Fibroblast of lung (primary cell): ENCODE results near the gene PLD5. TPM values are rescaled to one million over a fixed set of nuclear protein-coding genes. Genes with fewer than 3 reads are reported as not detected.
"Not testable (repeated sequence)": the region's sequence is repeated elsewhere in the genome, so short reads cannot be mapped to it uniquely, and the experiment has no call there.

Experiments
- DNase-seq, 2 donors: peaks; one replicate each; pipeline versions ENCODE4 v3.0.0 to v3.0.0-alpha.2; 2010; ENCODE audit warnings: low read depth in 2 of 2
- H2AFZ ChIP-seq: 2 replicates; pipeline ENCODE4 v1.5.1; 2012; ENCODE audit warnings: low read length, control low read depth, inconsistent platforms
- H3K27ac ChIP-seq: 2 replicates; pipeline ENCODE4 v1.5.1; 2011; ENCODE audit warnings: low read length, control low read depth; ENCODE audit not compliant: insufficient read depth
- H3K27me3 ChIP-seq: 2 replicates; pipeline ENCODE4 v1.5.1; 2011; ENCODE audit warnings: mild to moderate bottlenecking, low read length; ENCODE audit not compliant: control insufficient read depth, insufficient read depth
- H3K36me3 ChIP-seq: 2 replicates; pipeline ENCODE4 v1.5.1; 2011; ENCODE audit warnings: low read length; ENCODE audit not compliant: control insufficient read depth, insufficient read depth
- H3K4me1 ChIP-seq: 2 replicates; pipeline ENCODE4 v1.5.1; 2011; ENCODE audit warnings: low read length; ENCODE audit not compliant: control insufficient read depth, insufficient read depth; ENCODE audit errors: extremely low read depth
- H3K4me2 ChIP-seq: 2 replicates; pipeline ENCODE4 v1.5.1; 2011; ENCODE audit warnings: low read length, control low read depth; ENCODE audit not compliant: insufficient read depth; ENCODE audit errors: extremely low read depth
- H3K4me3 ChIP-seq, 4 experiments: fragments of 200-600 bp in 1 of 4; sonication (generic) in 1 of 4; replicated peaks in 1 of 4; 2 replicates each; pipeline ENCODE4 v1.5.1; 2011 to 2016; ENCODE audit warnings: low read length in 4 of 4, low read depth in 3 of 4, mild to moderate bottlenecking in 3 of 4, control low read depth in 2 of 4, inconsistent platforms in 1 of 4, mixed read lengths in 1 of 4; ENCODE audit not compliant: insufficient read depth in 1 of 4; ENCODE audit errors: control extremely low read depth in 1 of 4
- H3K79me2 ChIP-seq: 2 replicates; pipeline ENCODE4 v1.5.1; 2012; ENCODE audit warnings: mild to moderate bottlenecking, low read length, inconsistent platforms; ENCODE audit not compliant: control insufficient read depth, insufficient read depth
- H3K9ac ChIP-seq: 2 replicates; pipeline ENCODE4 v1.5.1; 2011; ENCODE audit warnings: mild to moderate bottlenecking, low read length, control low read depth; ENCODE audit not compliant: insufficient read depth
- H3K9me3 ChIP-seq: 2 replicates; pipeline ENCODE4 v1.5.1; 2012; ENCODE audit warnings: low read depth, low read length; ENCODE audit not compliant: control insufficient read depth, insufficient read depth
- H4K20me1 ChIP-seq: 2 replicates; pipeline ENCODE4 v1.5.1; 2011; ENCODE audit warnings: low read length; ENCODE audit not compliant: control insufficient read depth, insufficient read depth; ENCODE audit errors: extremely low read depth
- CTCF ChIP-seq, 2 donors: IDR thresholded peaks in 1 of 2; conservative IDR thresholded peaks in 1 of 2; 1 replicate in 1 of 2; 2 replicates in 1 of 2; pipeline ENCODE4 v1.5.1; 2011 to 2012; ENCODE audit warnings: low read length in 2 of 2, control low read depth in 1 of 2, inconsistent platforms in 1 of 2, low read depth in 1 of 2, mild to moderate bottlenecking in 1 of 2
- EZH2 ChIP-seq: IDR thresholded peaks from 2 replicates; pipeline ENCODE4 v1.5.1; 2012; ENCODE audit warnings: low read length, control low read depth, mild to moderate bottlenecking; ENCODE audit errors: missing control alignments
- polyA plus RNA-seq, 2 donors: library from polyadenylated mRNA; depleted of rRNA in 1 of 2; stranded (reverse) in 1 of 2; unstranded in 1 of 2; fragments of >200 nt; gene quantifications; 2 replicates each; pipeline ENCODE4 v1.2.1, GENCODE V29; 2011 to 2012; ENCODE audit warnings: missing spikeins in 1 of 2
- total RNA-seq: library from RNA; depleted of rRNA; stranded (reverse); fragments of >200 nt; gene quantifications from 2 replicates; pipeline ENCODE4 v1.2.1, GENCODE V29; 2014

PLD5 gene
- total and polyA plus RNA-seq, 2 donors (not counting 1 experiment from before 2014, with no cell fraction given): under 0.01 to 0.02 TPM

GRCh38 chr1:242225767-242226573 lies 298.5 kb downstream of the PLD5 start:
- TF ChIP-seq CTCF (conservative IDR thresholded peaks at IDR 0.05 in 1 of 2, IDR thresholded peaks at IDR 0.05 in 1 of 2; ENCODE audit: low read depth in 1 of 2, low read length in 2 of 2) (no peak), EZH2 (no peak)
- Histone ChIP-seq H3K4me2 (no peak overlapping the region), H3K79me2 (no peaks in the 10 kb centered on the region)

GRCh38 chr1:242224878-242225766 lies 299.4 kb downstream of the PLD5 start:
- H3K4me3 ChIP-seq, H3K27ac ChIP-seq, H3K4me2 ChIP-seq, DNase-seq, H3K9ac ChIP-seq, H4K20me1 ChIP-seq, H3K9me3 ChIP-seq, H3K4me1 ChIP-seq, H3K27me3 ChIP-seq, H2AFZ ChIP-seq, H3K79me2 ChIP-seq, H3K36me3 ChIP-seq: not testable (repeated sequence)

More at GRCh38 chr1:242225767-242226573, 298.5 kb downstream of the PLD5 start:
- H3K27me3 ChIP-seq: no peaks in the 10 kb centered on the region
- H3K4me1 ChIP-seq: no peaks in the 10 kb centered on the region
- no peaks in the 10 kb centered on the region for H3K36me3 ChIP-seq
- H2AFZ ChIP-seq: no peak overlapping the region
- no peak overlapping the region for H3K27ac ChIP-seq
- no peak overlapping the region for H3K9ac ChIP-seq
- H3K9me3 ChIP-seq: no peaks in the 10 kb centered on the region
- H3K4me3 ChIP-seq: no peak overlapping the region
- DNase-seq: peak; percentile 3 to 48
- no peaks in the 10 kb centered on the region for H4K20me1 ChIP-seq

- Histone ChIP-seq H3K4me1 (no peaks in the 10 kb centered on the region), H4K20me1 (no peaks in the 10 kb centered on the region), H3K4me2 (no peak overlapping the region), H3K9me3 (no peaks in the 10 kb centered on the region), H2AFZ (no peak overlapping the region), H3K27ac (no peak overlapping the region), H3K9ac (no peak overlapping the region), H3K79me2 (no peaks in the 10 kb centered on the region), H3K36me3 (no peaks in the 10 kb centered on the region), H3K27me3 (no peaks in the 10 kb centered on the region), H3K4me3 (no peak overlapping the region)
- DNase-seq: no peak
- no peak for TF ChIP-seq CTCF (conservative IDR thresholded peaks at IDR 0.05 in 1 of 2, IDR thresholded peaks at IDR 0.05 in 1 of 2; ENCODE audit: low read depth in 1 of 2, low read length in 2 of 2)
- TF ChIP-seq EZH2: no peak
Measured at GRCh38 chr1:242224461-242224860, 300.0 kb downstream of the PLD5 start.
